Esophagus squamous epithelium (tissue), 5 donors: ENCODE results near the gene PSKH1. TPM values are rescaled to one million over a fixed set of nuclear protein-coding genes. Genes with fewer than 3 reads are reported as not detected.

ENCODE experiments used
- DNase-seq: peaks from one replicate; lab custom pipeline; 2025; lab: John Stamatoyannopoulos, UW
- H3K27ac ChIP-seq, 4 donors: fragments of 200-600 bp; sonication (generic); one replicate each; pipeline ENCODE4 v1.5.1; 2016 to 2019; ENCODE audit warnings: mild to moderate bottlenecking in 1 of 4
- H3K27me3 ChIP-seq, 4 donors: fragments of 200-600 bp; sonication (generic); 1 replicate in 3 of 4; 2 replicates in 1 of 4; pipeline versions ENCODE4 v1.5.1 to v1.6.0; 2017 to 2021; ENCODE audit warnings: antibody characterized with exemption in 1 of 4
- H3K36me3 ChIP-seq, 3 donors: fragments of 200-600 bp; sonication (generic); one replicate each; pipeline ENCODE4 v1.5.1; 2016 to 2019
- H3K4me1 ChIP-seq, 3 donors: fragments of 200-600 bp; sonication (generic); one replicate each; pipeline ENCODE4 v1.5.1; 2017 to 2019
- H3K4me3 ChIP-seq, 4 donors: fragments of 200-600 bp; sonication (generic); 1 replicate in 3 of 4; 2 replicates in 1 of 4; pipeline ENCODE4 v1.5.1; 2016 to 2019; ENCODE audit warnings: mild to moderate bottlenecking in 2 of 4, moderate library complexity in 1 of 4
- H3K9me3 ChIP-seq, 3 donors: fragments of 200-600 bp; sonication (generic); one replicate each; pipeline ENCODE4 v1.5.1; 2016 to 2019
- POLR2A ChIP-seq, 4 donors: fragments of 450-650 bp; IDR thresholded peaks; one replicate each; pipeline ENCODE4 v1.6.1; 2017; ENCODE audit warnings: antibody characterized with exemption in 4 of 4, mild to moderate bottlenecking in 4 of 4, moderate library complexity in 3 of 4
- WGBS, 2 donors: methylation state at CpG; one replicate each; pipeline ENCODE4 v1.1.5; 2018; 5-methylcytosine and 5-hydroxymethylcytosine counted together
- intact Hi-C: fragments of 100-400 bp; cut with DNase I; formaldehyde crosslinking; loops from one replicate; pipeline ENCODE4 v1.15.0; 2022
- total RNA-seq, 4 donors: library from RNA; depleted of rRNA; stranded (reverse); fragments of >200 nt; gene quantifications; one replicate each; pipeline ENCODE4 v1.1.0, GENCODE V29; 2016
- TF ChIP-seq, protein P1 (sequence below), 6 experiments: fragments of 450-650 bp in 4 of 6; fragments of 200-600 bp in 2 of 6; sonication (generic) in 2 of 6; IDR thresholded peaks; one replicate each; pipeline ENCODE4 v1.5.1; 2016 to 2019; ENCODE audit warnings: antibody characterized with exemption in 6 of 6, mild to moderate bottlenecking in 4 of 6, moderate library complexity in 4 of 6
- donor health status: DM: yes; HTN: yes; CAD: no.

Gene PSKH1
- total RNA-seq, 4 donors from 2014 or later, result 8.5 to 18.3 (median 13.8) TPM

DNA sequence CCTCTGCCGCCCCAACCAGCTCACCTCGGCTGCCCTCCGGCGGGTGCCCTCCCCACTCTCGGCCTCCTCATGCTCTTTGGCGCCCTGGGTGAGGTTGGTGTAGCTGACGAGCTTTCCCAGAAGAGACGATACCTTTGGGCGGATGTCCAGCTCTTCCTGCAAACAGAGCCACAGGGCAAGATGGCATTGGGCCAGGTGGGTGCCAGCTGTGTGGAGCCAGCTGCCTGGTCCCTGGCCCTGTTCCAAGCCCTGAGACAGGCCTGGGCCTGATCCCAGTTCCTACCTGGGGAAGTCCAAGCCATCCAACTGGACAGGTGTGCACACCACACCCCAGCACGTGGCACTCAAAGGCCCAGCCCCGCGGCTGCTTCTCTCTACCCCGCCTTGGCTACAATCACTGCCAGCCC, 68.5 kb downstream of the PSKH1 start:
- intact Hi-C loops, result no loop called here
- WGBS, 2 donors, result 32 to 44% methylated on average over 5 to 10 of the region's 13 CpGs
- H3K36me3 ChIP-seq, result peaks cover 6 to 68% (median 9%) of the 10 kb centered on the region in 3 donors

DNA sequence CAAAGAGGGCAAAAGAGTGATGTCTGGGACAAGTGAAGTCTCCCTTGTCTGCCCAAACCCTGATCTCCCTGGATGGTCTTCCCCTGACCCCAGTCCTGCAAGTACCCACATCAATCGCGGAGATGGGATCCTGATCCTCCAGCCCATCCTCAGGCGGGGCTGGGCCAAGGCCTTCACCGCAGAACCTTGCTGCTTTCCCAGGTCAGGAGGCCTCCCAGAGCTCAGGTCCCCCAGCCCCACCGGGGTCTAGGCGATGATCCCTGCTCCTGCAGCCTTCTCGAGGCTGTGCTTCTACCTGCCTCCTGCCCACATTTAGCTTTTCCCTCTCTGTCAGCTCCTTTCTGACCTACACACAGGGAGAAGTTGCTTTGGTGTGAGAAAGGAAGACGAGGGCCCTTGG, 69.1 kb downstream of the PSKH1 start:
- Histone ChIP-seq H3K27me3 (no peaks in the 10 kb centered on the region), H3K27ac (peak overlapping the region in 3 of 4 donors; percentile 21 to 72 (median 60)), H3K9me3 (no peaks in the 10 kb centered on the region), H3K4me1 (peaks cover 24 to 90% (median 65%) of the 10 kb centered on the region in 3 donors), H3K36me3 (peaks cover 6 to 65% (median 9%) of the 10 kb centered on the region in 3 donors), H3K4me3 (no peak overlapping the region)
- no peak for TF ChIP-seq POLR2A (IDR thresholded peaks at IDR 0.05)
- TF ChIP-seq, protein P1, sequence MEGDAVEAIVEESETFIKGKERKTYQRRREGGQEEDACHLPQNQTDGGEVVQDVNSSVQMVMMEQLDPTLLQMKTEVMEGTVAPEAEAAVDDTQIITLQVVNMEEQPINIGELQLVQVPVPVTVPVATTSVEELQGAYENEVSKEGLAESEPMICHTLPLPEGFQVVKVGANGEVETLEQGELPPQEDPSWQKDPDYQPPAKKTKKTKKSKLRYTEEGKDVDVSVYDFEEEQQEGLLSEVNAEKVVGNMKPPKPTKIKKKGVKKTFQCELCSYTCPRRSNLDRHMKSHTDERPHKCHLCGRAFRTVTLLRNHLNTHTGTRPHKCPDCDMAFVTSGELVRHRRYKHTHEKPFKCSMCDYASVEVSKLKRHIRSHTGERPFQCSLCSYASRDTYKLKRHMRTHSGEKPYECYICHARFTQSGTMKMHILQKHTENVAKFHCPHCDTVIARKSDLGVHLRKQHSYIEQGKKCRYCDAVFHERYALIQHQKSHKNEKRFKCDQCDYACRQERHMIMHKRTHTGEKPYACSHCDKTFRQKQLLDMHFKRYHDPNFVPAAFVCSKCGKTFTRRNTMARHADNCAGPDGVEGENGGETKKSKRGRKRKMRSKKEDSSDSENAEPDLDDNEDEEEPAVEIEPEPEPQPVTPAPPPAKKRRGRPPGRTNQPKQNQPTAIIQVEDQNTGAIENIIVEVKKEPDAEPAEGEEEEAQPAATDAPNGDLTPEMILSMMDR (IDR thresholded peaks at IDR 0.05), result no peak
- intact Hi-C loops, result no loop called here
- WGBS, 2 donors, result 59 to 90% methylated on average over 4 to 5 of the region's 8 CpGs
- no peak for DNase-seq

More for the DNA sequence above, 68.5 kb downstream of the PSKH1 start:
- H3K4me1 ChIP-seq, result peaks cover 18 to 84% (median 59%) of the 10 kb centered on the region in 3 donors
- H3K27me3 ChIP-seq, result no peaks in the 10 kb centered on the region
- no peak overlapping the region for H3K4me3 ChIP-seq
- no peaks in the 10 kb centered on the region for H3K9me3 ChIP-seq
- DNase-seq, result no peak
- H3K27ac ChIP-seq, result peak overlapping the region; percentile 21 to 72 (median 46)
- TF ChIP-seq POLR2A (IDR thresholded peaks at IDR 0.05), result no peak
- TF ChIP-seq, protein P1 (IDR thresholded peaks at IDR 0.05), result no peak

DNA sequence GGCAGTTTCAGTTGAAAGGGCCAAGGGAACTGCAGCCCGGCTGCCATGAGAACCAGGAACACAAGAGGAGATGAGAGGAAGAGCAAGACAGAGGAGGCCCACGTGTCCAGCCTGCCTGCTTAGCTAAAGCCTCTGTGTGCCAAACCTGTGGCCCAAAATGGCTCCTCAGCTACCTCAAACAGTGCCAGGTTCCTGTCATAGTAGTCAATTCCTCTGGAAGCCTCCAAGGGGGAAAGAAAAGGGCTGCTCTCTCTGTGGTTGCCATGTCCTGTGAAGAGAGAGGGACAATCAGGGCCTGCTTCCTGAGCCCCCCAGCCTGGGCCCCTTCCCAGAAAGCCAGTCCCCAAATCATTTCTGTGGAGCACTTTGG, 70.2 kb downstream of the PSKH1 start:
- Histone ChIP-seq H3K27me3 (no peaks in the 10 kb centered on the region), H3K4me3 (no peak overlapping the region), H3K9me3 (no peaks in the 10 kb centered on the region), H3K27ac (peak overlapping the region; percentile 7 to 72 (median 46)), H3K4me1 (peaks cover 30 to 100% (median 68%) of the 10 kb centered on the region in 3 donors), H3K36me3 (peaks cover 6 to 53% (median 9%) of the 10 kb centered on the region in 3 donors)
- DNase-seq, result no peak
- WGBS, 2 donors, result 61 to 74% methylated on average over 2 of the region's 2 CpGs
- no peak for TF ChIP-seq POLR2A (IDR thresholded peaks at IDR 0.05)
- TF ChIP-seq, protein P1 (IDR thresholded peaks at IDR 0.05), result no peak
- intact Hi-C loops, result no loop called here

DNA sequence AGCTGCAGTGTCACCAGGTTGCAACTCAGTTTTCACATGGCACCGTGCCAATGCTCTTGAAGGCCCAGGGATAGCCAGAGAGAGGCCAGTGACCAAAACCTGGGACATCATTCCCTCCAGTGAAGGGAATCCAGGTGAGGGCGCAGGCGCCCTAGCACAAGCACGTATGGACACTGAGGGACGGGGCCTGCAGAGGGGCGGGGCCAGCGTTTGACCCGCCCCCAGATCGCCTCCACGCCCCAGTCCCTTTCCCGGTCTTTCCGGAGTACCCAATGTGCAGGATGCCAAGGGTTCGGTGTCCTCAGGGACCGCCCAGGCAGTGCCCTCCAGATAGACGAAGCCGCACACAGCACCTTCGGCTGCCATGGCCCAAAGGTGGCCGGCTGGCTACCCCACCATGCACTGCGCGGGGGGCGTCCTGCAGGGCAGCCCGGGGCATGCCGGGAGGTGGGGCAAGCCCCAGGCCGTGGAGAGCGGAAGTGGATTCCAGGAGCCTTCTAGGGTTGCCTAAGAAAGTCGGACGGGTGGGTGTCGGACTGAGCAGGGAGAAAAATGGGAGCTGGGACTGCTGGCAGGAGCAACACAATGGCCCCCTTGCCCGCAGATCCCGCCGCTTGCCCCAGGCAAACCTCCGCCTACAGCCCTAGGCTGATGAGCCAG, 70.7 kb downstream of the PSKH1 start:
- H3K9me3 ChIP-seq, result no peaks in the 10 kb centered on the region
- no peak for TF ChIP-seq POLR2A (IDR thresholded peaks at IDR 0.05)
- TF ChIP-seq, protein P1 (IDR thresholded peaks at IDR 0.05), result no peak
- peak overlapping the region; percentile 7 to 72 (median 46) for H3K27ac ChIP-seq
- no peak for DNase-seq
- H3K4me1 ChIP-seq, result peaks cover 30 to 100% (median 68%) of the 10 kb centered on the region in 3 donors
- H3K36me3 ChIP-seq, result peaks cover 6 to 48% (median 9%) of the 10 kb centered on the region in 3 donors
- intact Hi-C loops, result no loop called here
- H3K4me3 ChIP-seq, result peak overlapping the region in 1 of 4 donors; percentile 24
- 61 to 86% methylated on average over 12 of the region's 32 CpGs for WGBS, 2 donors
- no peaks in the 10 kb centered on the region for H3K27me3 ChIP-seq

DNA sequence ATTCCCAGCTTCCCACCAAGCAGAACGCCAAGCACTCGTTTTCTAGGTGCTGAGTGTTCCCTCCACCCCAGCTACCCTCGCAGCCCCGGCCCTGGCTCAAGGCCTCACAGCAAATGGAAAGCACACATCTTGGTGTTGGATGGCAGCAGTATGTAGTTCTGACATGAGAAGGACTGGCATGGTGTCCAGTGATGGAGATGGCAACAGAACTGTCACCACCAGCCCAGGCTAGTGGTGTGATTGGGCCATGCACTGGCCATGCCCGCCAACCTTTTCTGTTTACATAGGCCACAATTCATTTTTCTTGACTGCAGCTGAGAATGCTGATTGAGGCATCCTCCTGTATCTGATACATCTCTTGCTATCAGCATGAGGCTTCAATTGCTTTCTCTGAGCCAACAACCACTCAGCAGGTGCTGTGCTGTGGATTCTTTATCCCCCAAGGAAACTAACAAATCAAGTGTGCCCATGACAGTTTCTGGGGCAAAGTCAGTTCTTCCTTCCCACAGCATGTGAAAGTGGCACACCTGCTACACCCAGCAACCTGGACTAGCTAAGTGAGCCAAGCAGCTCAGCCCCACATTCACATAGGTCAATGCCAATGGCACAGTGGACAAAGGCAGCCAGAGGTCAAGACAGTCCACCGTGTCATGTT, 71.5 kb downstream of the PSKH1 start:
- peak overlapping the region in 3 of 4 donors; percentile 1 to 85 (median 72) for H3K27ac ChIP-seq
- intact Hi-C loops, result no loop called here
- no peak for DNase-seq
- peaks cover 30 to 100% (median 64%) of the 10 kb centered on the region in 3 donors for H3K4me1 ChIP-seq
- TF ChIP-seq, protein P1 (IDR thresholded peaks at IDR 0.05), result no peak
- TF ChIP-seq POLR2A (IDR thresholded peaks at IDR 0.05), result no peak
- WGBS, 2 donors, result 84 to 88% methylated on average over 4 to 5 of the region's 6 CpGs
- no peak overlapping the region for H3K4me3 ChIP-seq
- no peaks in the 10 kb centered on the region for H3K9me3 ChIP-seq
- peaks cover 3 to 40% (median 9%) of the 10 kb centered on the region in 3 donors for H3K36me3 ChIP-seq
- H3K27me3 ChIP-seq, result no peaks in the 10 kb centered on the region
